ENCODE measurements around the gene DNAH8. TPM values are rescaled to one million over a fixed set of nuclear protein-coding genes. Genes with fewer than 3 reads are reported as not detected.
A peak's percentile ranks its signal among the peaks of the same experiment; 100 is the strongest.

Gene DNAH8
- total RNA-seq, 1 experiment from 2014 or later, result not detected

- H3K36me3 ChIP-seq (ENCODE audit: insufficient read depth, low read length), result no peaks in the 10 kb centered on the region
- H3K9ac ChIP-seq (ENCODE audit: low read length), result no peak overlapping the region
- H2AFZ ChIP-seq (ENCODE audit: low read length), result no peak overlapping the region
- H4K20me1 ChIP-seq (ENCODE audit: insufficient read depth, low read depth, low read length), result no peaks in the 10 kb centered on the region
- no peaks in the 10 kb centered on the region for H3K27me3 ChIP-seq (ENCODE audit: low read length)
- H3K4me3 ChIP-seq (ENCODE audit: low read length), result no peak overlapping the region
- peaks cover 19% of the 10 kb centered on the region for H3K4me1 ChIP-seq (ENCODE audit: low read length)
- no peak overlapping the region for H3K27ac ChIP-seq (ENCODE audit: low read length)
- H3K79me2 ChIP-seq (ENCODE audit: low read length), result no peaks in the 10 kb centered on the region
- H3K9me3 ChIP-seq (ENCODE audit: low read length), result no peaks in the 10 kb centered on the region
- DNase-seq, result peak; percentile 60
- no peaks in the 10 kb centered on the region for H3K9me2 ChIP-seq (replicated peaks; ENCODE audit: insufficient read depth, low read length)
- no peak overlapping the region for H3K4me2 ChIP-seq (ENCODE audit: low read depth, low read length, poor library complexity, severe bottlenecking)
Measured at GRCh38 chr6:39005774-39006173, 290.7 kb downstream of the DNAH8 start.

GRCh38 chr6:39007575-39007974 is 292.5 kb downstream of the DNAH8 start:
- DNase-seq, result no peak
- no peak overlapping the region for H3K27ac ChIP-seq (ENCODE audit: low read length)
- no peaks in the 10 kb centered on the region for H3K79me2 ChIP-seq (ENCODE audit: low read length)
- H3K9me3 ChIP-seq (ENCODE audit: low read length), result no peaks in the 10 kb centered on the region
- H3K4me1 ChIP-seq (ENCODE audit: low read length), result peaks cover 24% of the 10 kb centered on the region
- H3K9ac ChIP-seq (ENCODE audit: low read length), result no peak overlapping the region
- no peaks in the 10 kb centered on the region for H4K20me1 ChIP-seq (ENCODE audit: insufficient read depth, low read depth, low read length)
- no peak overlapping the region for H3K4me2 ChIP-seq (ENCODE audit: low read depth, low read length, poor library complexity, severe bottlenecking)
- no peaks in the 10 kb centered on the region for H3K9me2 ChIP-seq (replicated peaks; ENCODE audit: insufficient read depth, low read length)
- no peaks in the 10 kb centered on the region for H3K36me3 ChIP-seq (ENCODE audit: insufficient read depth, low read length)
- no peak overlapping the region for H2AFZ ChIP-seq (ENCODE audit: low read length)
- H3K4me3 ChIP-seq (ENCODE audit: low read length), result no peak overlapping the region
- no peaks in the 10 kb centered on the region for H3K27me3 ChIP-seq (ENCODE audit: low read length)

GRCh38 chr6:39008737-39009136 is 293.6 kb downstream of the DNAH8 start:
- Histone ChIP-seq H3K9ac (ENCODE audit: low read length) (no peak overlapping the region), H3K4me1 (ENCODE audit: low read length) (peaks cover 24% of the 10 kb centered on the region), H3K9me3 (ENCODE audit: low read length) (no peaks in the 10 kb centered on the region), H3K9me2 (replicated peaks; ENCODE audit: insufficient read depth, low read length) (no peaks in the 10 kb centered on the region), H3K27me3 (ENCODE audit: low read length) (no peaks in the 10 kb centered on the region), H4K20me1 (ENCODE audit: insufficient read depth, low read depth, low read length) (no peaks in the 10 kb centered on the region), H2AFZ (ENCODE audit: low read length) (no peak overlapping the region), H3K36me3 (ENCODE audit: insufficient read depth, low read length) (no peaks in the 10 kb centered on the region), H3K4me3 (ENCODE audit: low read length) (no peak overlapping the region), H3K27ac (ENCODE audit: low read length) (no peak overlapping the region), H3K79me2 (ENCODE audit: low read length) (no peaks in the 10 kb centered on the region), H3K4me2 (ENCODE audit: low read depth, low read length, poor library complexity, severe bottlenecking) (no peak overlapping the region)
- no peak for DNase-seq

GRCh38 chr6:39009476-39009875 is 294.4 kb downstream of the DNAH8 start:
- Histone ChIP-seq H3K9me2 (replicated peaks; ENCODE audit: insufficient read depth, low read length) (no peaks in the 10 kb centered on the region), H3K9ac (ENCODE audit: low read length) (no peak overlapping the region), H2AFZ (ENCODE audit: low read length) (no peak overlapping the region), H3K79me2 (ENCODE audit: low read length) (no peaks in the 10 kb centered on the region), H3K4me3 (ENCODE audit: low read length) (no peak overlapping the region), H3K9me3 (ENCODE audit: low read length) (no peaks in the 10 kb centered on the region), H4K20me1 (ENCODE audit: insufficient read depth, low read depth, low read length) (no peaks in the 10 kb centered on the region), H3K27ac (ENCODE audit: low read length) (no peak overlapping the region), H3K4me2 (ENCODE audit: low read depth, low read length, poor library complexity, severe bottlenecking) (no peak overlapping the region), H3K4me1 (ENCODE audit: low read length) (peaks cover 23% of the 10 kb centered on the region), H3K27me3 (ENCODE audit: low read length) (no peaks in the 10 kb centered on the region), H3K36me3 (ENCODE audit: insufficient read depth, low read length) (no peaks in the 10 kb centered on the region)
- no peak for DNase-seq

- Histone ChIP-seq H3K4me1 (ENCODE audit: low read length) (peaks cover 7% of the 10 kb centered on the region), H3K27ac (ENCODE audit: low read length) (no peak overlapping the region), H3K36me3 (ENCODE audit: insufficient read depth, low read length) (no peaks in the 10 kb centered on the region), H3K9me2 (replicated peaks; ENCODE audit: insufficient read depth, low read length) (no peaks in the 10 kb centered on the region), H3K9me3 (ENCODE audit: low read length) (no peaks in the 10 kb centered on the region), H3K27me3 (ENCODE audit: low read length) (no peaks in the 10 kb centered on the region), H3K4me3 (ENCODE audit: low read length) (no peak overlapping the region), H2AFZ (ENCODE audit: low read length) (no peak overlapping the region), H4K20me1 (ENCODE audit: insufficient read depth, low read depth, low read length) (no peaks in the 10 kb centered on the region), H3K79me2 (ENCODE audit: low read length) (no peaks in the 10 kb centered on the region), H3K9ac (ENCODE audit: low read length) (no peak overlapping the region), H3K4me2 (ENCODE audit: low read depth, low read length, poor library complexity, severe bottlenecking) (no peak overlapping the region)
- no peak for DNase-seq
Measured at GRCh38 chr6:39016839-39017546, 301.9 kb downstream of the DNAH8 start.

GRCh38 chr6:39017547-39017880 is 302.4 kb downstream of the DNAH8 start:
- no peak overlapping the region for H3K4me3 ChIP-seq (ENCODE audit: low read length)
- H2AFZ ChIP-seq (ENCODE audit: low read length), result no peak overlapping the region
- H3K9ac ChIP-seq (ENCODE audit: low read length), result no peak overlapping the region
- no peaks in the 10 kb centered on the region for H3K9me3 ChIP-seq (ENCODE audit: low read length)
- H3K27me3 ChIP-seq (ENCODE audit: low read length), result no peaks in the 10 kb centered on the region
- H4K20me1 ChIP-seq (ENCODE audit: insufficient read depth, low read depth, low read length), result no peaks in the 10 kb centered on the region
- no peaks in the 10 kb centered on the region for H3K36me3 ChIP-seq (ENCODE audit: insufficient read depth, low read length)
- no peak overlapping the region for H3K4me2 ChIP-seq (ENCODE audit: low read depth, low read length, poor library complexity, severe bottlenecking)
- H3K4me1 ChIP-seq (ENCODE audit: low read length), result peaks cover 12% of the 10 kb centered on the region
- no peaks in the 10 kb centered on the region for H3K9me2 ChIP-seq (replicated peaks; ENCODE audit: insufficient read depth, low read length)
- no peak overlapping the region for H3K27ac ChIP-seq (ENCODE audit: low read length)
- no peaks in the 10 kb centered on the region for H3K79me2 ChIP-seq (ENCODE audit: low read length)
- no peak for DNase-seq

- no peak overlapping the region for H2AFZ ChIP-seq (ENCODE audit: low read length)
- peaks cover 17% of the 10 kb centered on the region for H3K4me1 ChIP-seq (ENCODE audit: low read length)
- no peak overlapping the region for H3K27ac ChIP-seq (ENCODE audit: low read length)
- no peaks in the 10 kb centered on the region for H3K36me3 ChIP-seq (ENCODE audit: insufficient read depth, low read length)
- no peak overlapping the region for H3K4me3 ChIP-seq (ENCODE audit: low read length)
- no peak overlapping the region for H3K4me2 ChIP-seq (ENCODE audit: low read depth, low read length, poor library complexity, severe bottlenecking)
- no peaks in the 10 kb centered on the region for H3K9me3 ChIP-seq (ENCODE audit: low read length)
- H4K20me1 ChIP-seq (ENCODE audit: insufficient read depth, low read depth, low read length), result no peaks in the 10 kb centered on the region
- no peaks in the 10 kb centered on the region for H3K9me2 ChIP-seq (replicated peaks; ENCODE audit: insufficient read depth, low read length)
- no peak overlapping the region for H3K9ac ChIP-seq (ENCODE audit: low read length)
- no peak for DNase-seq
- H3K79me2 ChIP-seq (ENCODE audit: low read length), result no peaks in the 10 kb centered on the region
- no peaks in the 10 kb centered on the region for H3K27me3 ChIP-seq (ENCODE audit: low read length)
Measured at GRCh38 chr6:39018103-39018502, 303.0 kb downstream of the DNAH8 start.

GRCh38 chr6:39020136-39020535 is 305.0 kb downstream of the DNAH8 start:
- H3K4me1 ChIP-seq (ENCODE audit: low read length), result peaks cover 32% of the 10 kb centered on the region
- H2AFZ ChIP-seq (ENCODE audit: low read length), result no peak overlapping the region
- no peaks in the 10 kb centered on the region for H3K79me2 ChIP-seq (ENCODE audit: low read length)
- H3K36me3 ChIP-seq (ENCODE audit: insufficient read depth, low read length), result no peaks in the 10 kb centered on the region
- H4K20me1 ChIP-seq (ENCODE audit: insufficient read depth, low read depth, low read length), result no peaks in the 10 kb centered on the region
- no peaks in the 10 kb centered on the region for H3K27me3 ChIP-seq (ENCODE audit: low read length)
- no peaks in the 10 kb centered on the region for H3K9me3 ChIP-seq (ENCODE audit: low read length)
- H3K27ac ChIP-seq (ENCODE audit: low read length), result no peak overlapping the region
- H3K4me2 ChIP-seq (ENCODE audit: low read depth, low read length, poor library complexity, severe bottlenecking), result no peak overlapping the region
- no peak for DNase-seq
- no peaks in the 10 kb centered on the region for H3K9me2 ChIP-seq (replicated peaks; ENCODE audit: insufficient read depth, low read length)
- H3K9ac ChIP-seq (ENCODE audit: low read length), result no peak overlapping the region
- no peak overlapping the region for H3K4me3 ChIP-seq (ENCODE audit: low read length)

All from Karpas-422 (cell line).